HEK293 (cell line): ENCODE results near the gene NDUFB6.

Experiments used
- CTCF ChIA-PET: fragments of 350-600 bp; formaldehyde crosslinking; extraction: SDS; loops from one replicate; lab custom pipeline; 2021; ENCODE audit warnings: antibody characterized with exemption; lab: Yijun Ruan, JAX
- POLR2A ChIA-PET: fragments of 300-600 bp; formaldehyde crosslinking; extraction: SDS; loops from one replicate; lab custom pipeline; 2020; ENCODE audit warnings: antibody characterized with exemption, inconsistent platforms; lab: Yijun Ruan, JAX
- H3K27ac ChIP-seq: fragments of 200-500 bp; sonication (Bioruptor generic); 2 replicates; pipeline ENCODE4 v1.5.1; 2014; ENCODE audit warnings: low read depth, low read length, control low read depth, inconsistent platforms; ENCODE audit errors: extremely low read depth
- H3K36me3 ChIP-seq, 2 experiments: fragments of 200-500 bp in 1 of 2; sonication (Bioruptor generic) in 1 of 2; 1 replicate in 1 of 2; 2 replicates in 1 of 2; pipeline ENCODE4 v1.5.1; 2014 to 2017; ENCODE audit warnings: inconsistent platforms in 2 of 2, low read length in 2 of 2; ENCODE audit not compliant: control insufficient read depth in 2 of 2, insufficient read depth in 1 of 2
- H3K4me1 ChIP-seq: fragments of 200-500 bp; sonication (Bioruptor generic); 2 replicates; pipeline ENCODE4 v1.5.1; 2014; ENCODE audit warnings: mild to moderate bottlenecking, low read length, inconsistent platforms; ENCODE audit not compliant: control insufficient read depth, insufficient read depth
- H3K4me3 ChIP-seq: 2 replicates; pipeline ENCODE4 v1.5.1; 2011; ENCODE audit warnings: low read depth, mild to moderate bottlenecking, control low read depth, low read length, moderate library complexity
- H3K9me3 ChIP-seq: fragments of 200-500 bp; sonication (Bioruptor generic); 2 replicates; pipeline ENCODE4 v1.5.1; 2014; ENCODE audit warnings: low read depth, low read length, inconsistent platforms; ENCODE audit not compliant: control insufficient read depth, insufficient read depth
- GFI1B ChIP-seq: fragments of 450-650 bp; formaldehyde crosslinking; IDR thresholded peaks from 2 replicates; pipeline ENCODE4 v1.5.1; 2016; ENCODE audit warnings: missing biosample characterization, missing genetic modification characterization
- HIC1 ChIP-seq: fragments of 450-650 bp; formaldehyde crosslinking; IDR thresholded peaks from 2 replicates; pipeline ENCODE4 v1.5.1; 2016; ENCODE audit warnings: missing biosample characterization, missing genetic modification characterization
- SP3 ChIP-seq: fragments of 450-650 bp; formaldehyde crosslinking; IDR thresholded peaks from 2 replicates; pipeline ENCODE4 v1.5.1; 2016; ENCODE audit warnings: missing biosample characterization, missing genetic modification characterization
- TCF7L2 ChIP-seq: IDR thresholded peaks from 2 replicates; pipeline ENCODE4 v1.6.1; 2011; ENCODE audit warnings: low read depth, mild to moderate bottlenecking, inconsistent platforms, low read length, moderate library complexity, borderline replicate concordance
- YY2 ChIP-seq: fragments of 450-650 bp; formaldehyde crosslinking; IDR thresholded peaks from 2 replicates; pipeline ENCODE4 v1.5.1; 2016; ENCODE audit warnings: missing biosample characterization, missing genetic modification characterization
- ZBTB1 ChIP-seq: fragments of 450-650 bp; formaldehyde crosslinking; IDR thresholded peaks from 2 replicates; pipeline ENCODE4 v1.5.1; 2016; ENCODE audit warnings: missing biosample characterization, missing genetic modification characterization
- ZNF155 ChIP-seq: fragments of 450-650 bp; formaldehyde crosslinking; IDR thresholded peaks from 2 replicates; pipeline ENCODE4 v1.5.1; 2016; ENCODE audit warnings: missing biosample characterization, missing genetic modification characterization
- ZNF280C ChIP-seq: fragments of 450-650 bp; formaldehyde crosslinking; IDR thresholded peaks from 2 replicates; pipeline ENCODE4 v1.5.1; 2016; ENCODE audit warnings: missing biosample characterization, missing genetic modification characterization
- ZNF350 ChIP-seq: fragments of 450-650 bp; formaldehyde crosslinking; IDR thresholded peaks from 2 replicates; pipeline ENCODE4 v1.5.0; 2017; ENCODE audit warnings: missing biosample characterization, mild to moderate bottlenecking, missing genetic modification characterization
- ZNF488 ChIP-seq: fragments of 450-650 bp; formaldehyde crosslinking; IDR thresholded peaks from 2 replicates; pipeline ENCODE4 v1.5.1; 2016; ENCODE audit warnings: missing biosample characterization, missing genetic modification characterization
- ZNF518A ChIP-seq: fragments of 450-650 bp; formaldehyde crosslinking; conservative IDR thresholded peaks from 2 replicates; pipeline ENCODE4 v1.5.1; 2016; ENCODE audit warnings: low read depth, missing biosample characterization, missing genetic modification characterization
- ZNF544 ChIP-seq: fragments of 450-650 bp; formaldehyde crosslinking; IDR thresholded peaks from 2 replicates; pipeline ENCODE4 v1.5.0; 2017; ENCODE audit warnings: missing biosample characterization, missing genetic modification characterization
- ZNF548 ChIP-seq: fragments of 450-650 bp; formaldehyde crosslinking; IDR thresholded peaks from 2 replicates; pipeline ENCODE4 v1.5.1; 2016; ENCODE audit warnings: missing biosample characterization, missing genetic modification characterization
- ZNF571 ChIP-seq: fragments of 450-650 bp; formaldehyde crosslinking; IDR thresholded peaks from 2 replicates; pipeline ENCODE4 v1.5.0; 2017; ENCODE audit warnings: missing biosample characterization, missing genetic modification characterization
- ZNF596 ChIP-seq: fragments of 450-650 bp; IDR thresholded peaks from 2 replicates; pipeline ENCODE4 v1.5.0; 2018; ENCODE audit warnings: missing biosample characterization, mild to moderate bottlenecking, missing genetic modification characterization, moderate library complexity
- ZNF600 ChIP-seq: fragments of 450-650 bp; formaldehyde crosslinking; IDR thresholded peaks from 2 replicates; pipeline ENCODE4 v1.5.1; 2016; ENCODE audit warnings: missing biosample characterization, missing genetic modification characterization
- ZNF639 ChIP-seq: fragments of 450-650 bp; formaldehyde crosslinking; IDR thresholded peaks from 2 replicates; pipeline ENCODE4 v1.5.1; 2016; ENCODE audit warnings: missing biosample characterization, missing genetic modification characterization
- ZNF777 ChIP-seq: fragments of 450-650 bp; formaldehyde crosslinking; IDR thresholded peaks from 2 replicates; pipeline ENCODE4 v1.5.1; 2017; ENCODE audit warnings: missing biosample characterization, missing genetic modification characterization, borderline replicate concordance
- ZNF843 ChIP-seq: fragments of 450-650 bp; formaldehyde crosslinking; IDR thresholded peaks from 2 replicates; pipeline ENCODE4 v1.5.1; 2016; ENCODE audit warnings: missing biosample characterization, missing genetic modification characterization
- ZSCAN18 ChIP-seq: fragments of 450-650 bp; formaldehyde crosslinking; IDR thresholded peaks from 2 replicates; pipeline ENCODE4 v1.5.1; 2016; ENCODE audit warnings: missing biosample characterization, missing genetic modification characterization

NDUFB6 gene

GRCh38 chr9:32551276-32552051 lies 21.5 kb downstream of the NDUFB6 start (continued):
- TF ChIP-seq ZNF639 (tag by site-specific recombination), result no peak
- TF ChIP-seq ZNF596 (tag by site-specific recombination), result no peak

GRCh38 chr9:32550562-32551275 lies 22.2 kb downstream of the NDUFB6 start:
- POLR2A ChIA-PET, result interaction anchor here (0.6 to 3.4 kb wide), 14 partner anchors 13 to 475 kb away, joined by 3 to 36 read pairs (median 4); partner anchors contain the start of genes ACO1, DNAJA1 and RIGI
- H3K36me3 ChIP-seq, result peaks cover 0 to 18% of the 10 kb centered on the region in 2 experiments; a peak in 2 of 3 replicates
- H3K4me1 ChIP-seq, result 0 out of 2 replicates have a peak, but pooled peaks cover 4% of the 10 kb centered on the region
- H3K9me3 ChIP-seq, result no peaks in the 10 kb centered on the region
- CTCF ChIA-PET, result interaction anchor here (1.1 to 7.4 kb wide), 6 partner anchors 10 to 172 kb away, joined by 3 to 44 read pairs (median 7); partner anchors contain the start of gene RIGI
- H3K4me3 ChIP-seq, result peak overlapping the region; percentile 84
- H3K27ac ChIP-seq, result peak overlapping the region; percentile 91
- TF ChIP-seq ZNF280C (tag by site-specific recombination) (no peak), ZNF600 (tag by site-specific recombination) (peak; percentile 30; the same call in 1 of the 2 replicates), TCF7L2 (no peak), ZSCAN18 (tag by site-specific recombination) (no peak), ZNF548 (no peak), ZNF155 (tag by site-specific recombination) (no peak), ZNF571 (tag by site-specific recombination) (no peak), ZNF544 (tag by site-specific recombination) (no peak), ZNF777 (no peak), ZNF518A (tag by site-specific recombination) (no peak; the same call in 1 of the 2 replicates), ZNF843 (tag by site-specific recombination) (no peak), GFI1B (tag by site-specific recombination) (no peak), ZNF488 (tag by site-specific recombination) (no peak), YY2 (tag by site-specific recombination) (no peak), ZNF596 (tag by site-specific recombination) (no peak), ZBTB1 (no peak), HIC1 (no peak), ZNF350 (no peak), SP3 (peak; percentile 84)
